Hepatocyte (in vitro differentiated cells): Measurements from ENCODE around the gene PIWIL4.

Experiments
- CTCF ChIP-seq: fragments of 200-600 bp; sonication (generic); IDR thresholded peaks from 2 replicates; pipeline ENCODE4 v1.5.1; 2016; ENCODE audit warnings: antibody characterized with exemption, mild to moderate bottlenecking; ENCODE audit not compliant: poor library complexity
- EZH2phosphoT487 ChIP-seq: fragments of 200-600 bp; sonication (generic); IDR thresholded peaks from one replicate; pipeline ENCODE4 v1.6.1; 2018; ENCODE audit warnings: antibody characterized with exemption, mild to moderate bottlenecking, low read depth, moderate library complexity; ENCODE audit not compliant: unreplicated experiment, severe bottlenecking

DNA sequence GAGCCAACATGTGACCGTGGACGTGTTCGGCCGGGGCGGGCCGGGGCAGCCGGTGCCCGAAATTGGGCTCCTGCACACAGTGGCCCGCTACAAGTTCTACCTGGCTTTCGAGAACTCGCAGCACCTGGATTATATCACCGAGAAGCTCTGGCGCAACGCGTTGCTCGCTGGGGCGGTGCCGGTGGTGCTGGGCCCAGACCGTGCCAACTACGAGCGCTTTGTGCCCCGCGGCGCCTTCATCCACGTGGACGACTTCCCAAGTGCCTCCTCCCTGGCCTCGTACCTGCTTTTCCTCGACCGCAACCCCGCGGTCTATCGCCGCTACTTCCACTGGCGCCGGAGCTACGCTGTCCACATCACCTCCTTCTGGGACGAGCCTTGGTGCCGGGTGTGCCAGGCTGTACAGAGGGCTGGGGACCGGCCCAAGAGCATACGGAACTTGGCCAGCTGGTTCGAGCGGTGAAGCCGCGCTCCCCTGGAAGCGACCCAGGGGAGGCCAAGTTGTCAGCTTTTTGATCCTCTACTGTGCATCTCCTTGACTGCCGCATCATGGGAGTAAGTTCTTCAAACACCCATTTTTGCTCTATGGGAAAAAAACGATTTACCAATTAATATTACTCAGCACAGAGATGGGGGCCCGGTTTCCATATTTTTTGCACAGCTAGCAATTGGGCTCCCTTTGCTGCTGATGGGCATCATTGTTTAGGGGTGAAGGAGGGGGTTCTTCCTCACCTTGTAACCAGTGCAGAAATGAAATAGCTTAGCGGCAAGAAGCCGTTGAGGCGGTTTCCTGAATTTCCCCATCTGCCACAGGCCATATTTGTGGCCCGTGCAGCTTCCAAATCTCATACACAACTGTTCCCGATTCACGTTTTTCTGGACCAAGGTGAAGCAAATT, 21.7 kb upstream of the PIWIL4 start:
- TF ChIP-seq CTCF (no peak), EZH2phosphoT487 (no peak)
